NT2/D1 (cell line): ENCODE results near the gene KCNQ1OT1.

Experiments used
- YY1 ChIP-seq: IDR thresholded peaks from 2 replicates; pipeline ENCODE4 v1.6.1; 2011; ENCODE audit not compliant: insufficient read length, insufficient read depth
- ZNF274 ChIP-seq: IDR thresholded peaks from 2 replicates; pipeline ENCODE4 v1.6.1; 2011; ENCODE audit warnings: mild to moderate bottlenecking, low read depth, low read length

GRCh38 chr11:2566223-2567025 lies 133.4 kb downstream of the KCNQ1OT1 start:
- no peak for TF ChIP-seq YY1
- no peak for TF ChIP-seq ZNF274
